ENCODE measurements around the gene RNF13.

DNA sequence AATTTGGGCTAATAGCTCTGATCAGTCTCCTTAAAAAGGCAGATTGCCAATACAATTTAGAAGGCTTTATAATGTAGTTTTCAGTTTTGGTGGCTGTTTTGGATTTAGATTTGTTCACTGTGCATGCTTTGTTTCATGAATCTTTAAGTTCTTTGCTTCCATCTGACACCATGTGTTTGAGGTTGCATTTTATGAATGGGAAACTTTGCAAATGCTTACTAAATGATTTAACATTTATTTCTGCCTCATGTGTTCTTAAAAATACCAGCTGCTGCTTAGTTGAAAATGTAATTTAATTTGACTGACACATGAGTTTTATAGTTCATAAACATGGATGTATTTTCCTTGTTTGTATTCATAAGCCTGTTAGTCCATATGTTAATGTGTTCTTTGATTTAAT is 78.6 kb downstream of the RNF13 start:
- TF ChIP-seq, protein P1, sequence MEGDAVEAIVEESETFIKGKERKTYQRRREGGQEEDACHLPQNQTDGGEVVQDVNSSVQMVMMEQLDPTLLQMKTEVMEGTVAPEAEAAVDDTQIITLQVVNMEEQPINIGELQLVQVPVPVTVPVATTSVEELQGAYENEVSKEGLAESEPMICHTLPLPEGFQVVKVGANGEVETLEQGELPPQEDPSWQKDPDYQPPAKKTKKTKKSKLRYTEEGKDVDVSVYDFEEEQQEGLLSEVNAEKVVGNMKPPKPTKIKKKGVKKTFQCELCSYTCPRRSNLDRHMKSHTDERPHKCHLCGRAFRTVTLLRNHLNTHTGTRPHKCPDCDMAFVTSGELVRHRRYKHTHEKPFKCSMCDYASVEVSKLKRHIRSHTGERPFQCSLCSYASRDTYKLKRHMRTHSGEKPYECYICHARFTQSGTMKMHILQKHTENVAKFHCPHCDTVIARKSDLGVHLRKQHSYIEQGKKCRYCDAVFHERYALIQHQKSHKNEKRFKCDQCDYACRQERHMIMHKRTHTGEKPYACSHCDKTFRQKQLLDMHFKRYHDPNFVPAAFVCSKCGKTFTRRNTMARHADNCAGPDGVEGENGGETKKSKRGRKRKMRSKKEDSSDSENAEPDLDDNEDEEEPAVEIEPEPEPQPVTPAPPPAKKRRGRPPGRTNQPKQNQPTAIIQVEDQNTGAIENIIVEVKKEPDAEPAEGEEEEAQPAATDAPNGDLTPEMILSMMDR (IDR thresholded peaks at IDR 0.05; ENCODE audit: insufficient read depth, low read depth, low read length) = no peak
- no peak for TF ChIP-seq EZH2 (IDR thresholded peaks at IDR 0.05; ENCODE audit: insufficient read depth, low read length)
